ENCODE data around the gene EXTL1.

- TF ChIP-seq CTCF (IDR thresholded peaks at IDR 0.05) (no peak), POLR2AphosphoS5 (IDR thresholded peaks at IDR 0.05) (no peak), EP300 (IDR thresholded peaks at IDR 0.05) (no peak)
Measured at GRCh38 chr1:26075421-26076144, 54.0 kb downstream of the EXTL1 start.
